Stimulated activated CD4-positive, alpha-beta T cell treated with anti-CD3 and anti-CD28 coated beads, TNF-alpha, amount 100 ng/mL, for 1 hour (primary cell): ENCODE results near the gene TAF10.

ENCODE experiments used
- DNase-seq, 3 donors: peaks; one replicate each; pipeline ENCODE4 v3.0.0-alpha.2; 2020; ENCODE audit warnings: low read depth in 3 of 3, low spot score in 1 of 3

The TAF10 gene

GRCh38 chr11:6584528-6584927 is 27.5 kb downstream of the TAF10 start:
- DNase-seq, result no peak

- DNase-seq, result no peak
These were observed 28.4 kb downstream of the TAF10 start for GRCh38 chr11:6583584-6583983.

- no peak for DNase-seq
These were observed 32.3 kb downstream of the TAF10 start for GRCh38 chr11:6579681-6580080.

GRCh38 chr11:6578134-6578533 is 33.9 kb downstream of the TAF10 start:
- no peak for DNase-seq

- no peak for DNase-seq
These were observed 35.3 kb downstream of the TAF10 start for GRCh38 chr11:6576471-6577373.

- DNase-seq, result no peak
These were observed 37.0 kb downstream of the TAF10 start for GRCh38 chr11:6574816-6575715.

GRCh38 chr11:6572215-6572614 is 39.8 kb downstream of the TAF10 start:
- no peak for DNase-seq

GRCh38 chr11:6571434-6572008 is 40.5 kb downstream of the TAF10 start:
- DNase-seq, result no peak

GRCh38 chr11:6570691-6571427 is 41.2 kb downstream of the TAF10 start:
- no peak for DNase-seq

GRCh38 chr11:6569706-6570105 is 42.3 kb downstream of the TAF10 start:
- no peak for DNase-seq

GRCh38 chr11:6568191-6568918 is 43.7 kb downstream of the TAF10 start:
- DNase-seq, result no peak

GRCh38 chr11:6567371-6567745 is 44.7 kb downstream of the TAF10 start:
- DNase-seq, result no peak

- no peak for DNase-seq
These were observed 45.2 kb downstream of the TAF10 start for GRCh38 chr11:6566704-6567370.

GRCh38 chr11:6565988-6566703 is 45.9 kb downstream of the TAF10 start:
- no peak for DNase-seq

GRCh38 chr11:6565325-6565724 is 46.7 kb downstream of the TAF10 start:
- DNase-seq, result no peak

- DNase-seq, result no peak
These were observed 48.3 kb downstream of the TAF10 start for GRCh38 chr11:6563667-6564066.

GRCh38 chr11:6563121-6563619 is 48.8 kb downstream of the TAF10 start:
- DNase-seq, result no peak

GRCh38 chr11:6561288-6561687 is 50.7 kb downstream of the TAF10 start:
- DNase-seq, result no peak
